CD4-positive, alpha-beta T cell treated with Interleukin-12 subunit alpha and Interleukin-12 subunit beta, for 1 hour (primary cell): ENCODE measurements around the gene ARAP2.

Experiments used
- DNase-seq: peaks from one replicate; pipeline ENCODE4 v3.0.0-alpha.2; 2020

Gene ARAP2, protein sequence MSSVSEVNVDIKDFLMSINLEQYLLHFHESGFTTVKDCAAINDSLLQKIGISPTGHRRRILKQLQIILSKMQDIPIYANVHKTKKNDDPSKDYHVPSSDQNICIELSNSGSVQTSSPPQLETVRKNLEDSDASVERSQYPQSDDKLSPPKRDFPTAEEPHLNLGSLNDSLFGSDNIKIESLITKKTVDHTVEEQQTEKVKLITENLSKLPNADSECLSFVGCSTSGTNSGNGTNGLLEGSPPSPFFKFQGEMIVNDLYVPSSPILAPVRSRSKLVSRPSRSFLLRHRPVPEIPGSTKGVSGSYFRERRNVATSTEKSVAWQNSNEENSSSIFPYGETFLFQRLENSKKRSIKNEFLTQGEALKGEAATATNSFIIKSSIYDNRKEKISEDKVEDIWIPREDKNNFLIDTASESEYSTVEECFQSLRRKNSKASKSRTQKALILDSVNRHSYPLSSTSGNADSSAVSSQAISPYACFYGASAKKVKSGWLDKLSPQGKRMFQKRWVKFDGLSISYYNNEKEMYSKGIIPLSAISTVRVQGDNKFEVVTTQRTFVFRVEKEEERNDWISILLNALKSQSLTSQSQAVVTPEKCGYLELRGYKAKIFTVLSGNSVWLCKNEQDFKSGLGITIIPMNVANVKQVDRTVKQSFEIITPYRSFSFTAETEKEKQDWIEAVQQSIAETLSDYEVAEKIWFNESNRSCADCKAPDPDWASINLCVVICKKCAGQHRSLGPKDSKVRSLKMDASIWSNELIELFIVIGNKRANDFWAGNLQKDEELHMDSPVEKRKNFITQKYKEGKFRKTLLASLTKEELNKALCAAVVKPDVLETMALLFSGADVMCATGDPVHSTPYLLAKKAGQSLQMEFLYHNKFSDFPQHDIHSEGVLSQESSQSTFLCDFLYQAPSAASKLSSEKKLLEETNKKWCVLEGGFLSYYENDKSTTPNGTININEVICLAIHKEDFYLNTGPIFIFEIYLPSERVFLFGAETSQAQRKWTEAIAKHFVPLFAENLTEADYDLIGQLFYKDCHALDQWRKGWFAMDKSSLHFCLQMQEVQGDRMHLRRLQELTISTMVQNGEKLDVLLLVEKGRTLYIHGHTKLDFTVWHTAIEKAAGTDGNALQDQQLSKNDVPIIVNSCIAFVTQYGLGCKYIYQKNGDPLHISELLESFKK (N-terminal part only)

GRCh38 chr4:36244257-36245082 is at the start of gene ARAP2:
ARAP2 (minus strand) TSS chr4:36244514; CDS start chr4:36229486, 15,028 bp downstream.
- peak; percentile 82 for DNase-seq

GRCh38 chr4:36292556-36293188 is 48.4 kb upstream of the ARAP2 start:
- no peak for DNase-seq

GRCh38 chr4:36290641-36291040 is 46.3 kb upstream of the ARAP2 start:
- no peak for DNase-seq

DNA sequence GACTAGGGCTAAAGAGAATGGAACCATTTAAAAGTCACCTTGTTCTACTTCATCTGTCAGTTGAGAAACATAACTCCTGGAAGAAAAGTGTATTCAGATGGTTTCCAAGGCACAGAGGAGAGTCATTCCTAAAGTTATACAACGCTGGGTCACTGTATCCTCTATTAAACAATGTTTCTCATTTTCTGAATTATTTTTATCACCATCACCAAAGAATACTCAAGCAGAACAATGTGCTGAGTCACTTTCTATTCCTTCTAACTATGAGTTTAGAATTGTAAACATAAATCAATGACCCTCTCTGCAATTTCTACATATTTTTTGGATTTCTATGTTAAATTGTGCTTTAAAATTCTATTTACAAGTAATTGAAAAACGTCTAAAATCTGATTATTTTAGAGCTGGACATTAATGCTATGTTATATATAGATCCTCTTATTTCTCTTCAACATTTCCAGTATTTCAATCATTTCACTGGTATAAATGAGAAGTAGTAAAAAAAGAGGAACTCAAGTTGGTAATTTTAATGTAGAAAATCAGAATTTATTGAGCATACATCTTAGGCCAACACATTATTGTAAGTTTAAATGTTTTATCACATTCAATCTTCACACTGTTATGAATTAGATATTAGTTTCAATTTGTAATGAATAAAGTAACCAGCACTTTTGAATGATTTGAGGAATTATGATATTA is 44.6 kb upstream of the ARAP2 start:
- no peak for DNase-seq

- no peak for DNase-seq
Measured at GRCh38 chr4:36286481-36286871, 42.2 kb upstream of the ARAP2 start.

GRCh38 chr4:36285784-36286480 is 41.6 kb upstream of the ARAP2 start:
- DNase-seq = peak; percentile 86

DNA sequence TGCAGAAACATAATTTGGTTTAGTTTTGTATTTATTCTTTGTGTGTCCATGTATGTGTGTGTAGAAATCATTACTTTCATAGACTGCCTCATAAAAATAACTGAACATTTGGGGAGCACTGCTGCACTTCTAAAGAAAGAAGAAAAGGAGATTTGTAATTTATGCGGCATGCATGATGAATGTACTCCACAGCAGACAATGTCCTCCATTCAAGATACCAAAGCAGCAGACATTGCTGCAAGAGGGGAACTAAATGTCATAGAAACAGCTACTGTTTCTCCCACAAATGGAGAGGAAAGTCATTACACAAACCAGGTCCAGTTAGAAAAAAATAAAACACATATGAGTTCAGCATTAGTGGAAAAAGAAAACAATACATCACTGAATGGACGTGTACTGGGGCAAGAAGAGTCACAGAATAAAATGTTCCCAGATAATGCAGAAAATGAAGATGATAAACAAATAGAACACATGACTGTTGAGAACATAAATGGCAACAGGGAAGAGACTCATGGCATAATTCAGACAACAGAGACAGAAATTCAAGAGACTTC is 39.7 kb upstream of the ARAP2 start:
- DNase-seq = no peak

GRCh38 chr4:36282503-36283030 is 38.3 kb upstream of the ARAP2 start:
- no peak for DNase-seq

DNA sequence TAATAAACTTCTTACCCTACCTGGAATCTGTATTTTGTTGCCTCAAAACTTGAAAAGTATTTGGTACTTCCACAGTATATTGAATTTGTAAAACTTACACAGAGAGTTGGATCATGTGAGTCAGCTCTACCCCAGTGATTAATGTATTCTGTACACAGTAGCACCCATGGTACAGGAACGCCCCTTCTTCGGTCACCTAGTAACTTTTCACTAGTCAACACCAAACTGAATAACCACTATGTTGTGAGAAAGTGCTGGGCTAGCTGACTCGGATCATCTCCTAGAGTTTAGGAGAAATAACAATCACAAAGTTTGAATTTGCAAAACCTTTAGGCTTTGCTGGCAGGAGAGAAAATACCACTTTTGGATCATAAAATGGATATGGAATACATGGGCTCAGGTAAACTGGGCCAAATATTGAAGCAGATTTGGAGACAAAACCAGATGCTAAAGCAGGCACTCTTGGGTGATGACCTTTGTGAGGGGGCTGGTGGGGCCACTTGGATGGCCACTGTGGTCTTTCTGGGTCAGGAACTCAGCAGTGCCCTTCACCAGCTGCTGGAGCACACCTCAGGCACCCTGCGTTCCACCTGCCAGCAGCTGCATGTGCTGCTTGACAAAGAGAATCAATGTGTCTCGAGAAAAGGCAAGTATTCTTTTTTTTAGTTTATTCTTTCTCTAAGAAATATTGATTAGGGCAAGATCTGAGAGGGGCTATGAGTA is 37.2 kb upstream of the ARAP2 start, which contains the start of gene DTHD1:
DTHD1 (plus strand) TSS at position 233 of the 723 bp plus-strand sequence; CDS start at position 376, 143 bp downstream.
- peak; percentile 68 for DNase-seq

GRCh38 chr4:36280555-36280954 is 36.2 kb upstream of the ARAP2 start:
- no peak for DNase-seq

DNA sequence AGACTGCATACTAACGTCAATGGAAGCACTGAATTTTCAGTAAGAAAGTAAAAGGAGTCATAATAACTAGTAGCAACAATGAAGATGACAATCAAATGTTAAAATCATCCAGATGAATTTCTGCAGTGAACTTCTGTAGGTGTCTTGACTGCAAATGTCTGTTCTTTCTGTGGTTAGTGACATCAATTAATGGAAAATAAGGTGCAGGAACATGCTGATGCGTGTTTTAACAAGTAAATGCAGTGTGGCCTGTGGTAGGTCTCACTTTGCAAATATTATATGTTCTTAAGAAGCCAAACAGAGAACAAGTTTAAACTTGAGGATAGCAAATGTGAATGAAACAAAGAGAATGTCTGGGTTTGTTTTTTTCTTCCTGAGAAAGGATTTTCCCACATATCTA is 34.5 kb upstream of the ARAP2 start:
- no peak for DNase-seq

DNA sequence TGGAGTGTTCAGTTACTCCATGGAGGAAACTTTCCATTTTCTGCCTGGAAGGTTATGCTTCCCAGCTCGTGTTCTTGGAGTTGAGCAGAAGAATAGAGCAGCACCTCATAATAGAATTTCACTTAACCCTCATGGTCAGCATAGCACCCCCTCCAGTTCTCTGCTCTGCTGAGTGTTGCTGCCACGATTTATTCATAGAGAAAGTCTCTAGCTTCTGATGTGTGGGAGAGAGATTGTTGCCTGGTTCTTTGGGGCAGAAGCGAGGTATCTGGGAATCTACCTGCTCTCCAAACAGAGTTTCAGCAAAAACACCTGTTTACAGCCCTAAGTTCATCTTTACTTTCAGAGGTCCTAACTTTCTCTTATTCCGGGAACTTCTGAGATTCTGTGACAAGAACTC is 33.2 kb upstream of the ARAP2 start:
- no peak for DNase-seq

DNA sequence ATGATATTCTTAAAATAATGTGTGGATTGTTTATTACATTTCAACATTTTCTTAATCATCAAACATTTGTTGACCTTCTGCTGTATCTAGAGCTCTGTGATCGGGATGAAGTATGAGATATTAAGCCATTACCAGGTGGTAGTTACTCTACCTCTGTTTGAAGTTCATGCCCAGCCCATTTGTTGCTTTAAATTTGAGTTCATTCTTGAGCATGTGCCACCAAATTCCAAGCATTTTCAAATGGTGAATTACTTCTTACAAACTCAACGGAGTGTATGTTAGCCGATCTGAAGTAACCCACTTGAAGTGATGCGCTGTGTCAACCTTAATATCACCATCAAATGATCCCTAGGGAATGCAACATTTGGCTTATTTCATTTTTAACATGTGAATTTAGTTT is 29.8 kb upstream of the ARAP2 start:
- no peak for DNase-seq

GRCh38 chr4:36273276-36273675 is 29.0 kb upstream of the ARAP2 start:
- DNase-seq = no peak

- DNase-seq = no peak
Measured at GRCh38 chr4:36269533-36270173, 25.3 kb upstream of the ARAP2 start.

DNA sequence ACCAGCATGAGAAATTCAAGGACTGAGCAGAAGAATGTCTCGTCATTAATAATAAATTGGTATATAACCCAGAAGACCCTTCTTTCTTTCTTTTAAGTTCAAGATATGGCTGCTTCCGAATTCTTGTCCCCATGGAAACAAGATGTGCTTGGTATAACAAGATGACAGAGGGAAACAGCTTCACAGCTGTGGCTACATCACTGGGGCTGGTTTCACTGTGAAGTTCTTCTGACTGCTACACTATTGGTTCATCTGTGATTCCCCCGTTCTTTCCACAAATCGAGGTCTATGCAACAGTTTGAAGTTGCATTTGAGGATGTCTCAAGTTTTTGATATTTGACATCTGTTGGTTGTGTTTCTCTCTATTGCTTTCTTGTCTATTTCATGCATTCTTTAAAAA is 24.8 kb upstream of the ARAP2 start:
- peak; percentile 81 for DNase-seq

GRCh38 chr4:36267486-36268268 is 23.4 kb upstream of the ARAP2 start:
- DNase-seq = no peak
